ENCODE data around the gene TNS1.

The TNS1 gene

DNA sequence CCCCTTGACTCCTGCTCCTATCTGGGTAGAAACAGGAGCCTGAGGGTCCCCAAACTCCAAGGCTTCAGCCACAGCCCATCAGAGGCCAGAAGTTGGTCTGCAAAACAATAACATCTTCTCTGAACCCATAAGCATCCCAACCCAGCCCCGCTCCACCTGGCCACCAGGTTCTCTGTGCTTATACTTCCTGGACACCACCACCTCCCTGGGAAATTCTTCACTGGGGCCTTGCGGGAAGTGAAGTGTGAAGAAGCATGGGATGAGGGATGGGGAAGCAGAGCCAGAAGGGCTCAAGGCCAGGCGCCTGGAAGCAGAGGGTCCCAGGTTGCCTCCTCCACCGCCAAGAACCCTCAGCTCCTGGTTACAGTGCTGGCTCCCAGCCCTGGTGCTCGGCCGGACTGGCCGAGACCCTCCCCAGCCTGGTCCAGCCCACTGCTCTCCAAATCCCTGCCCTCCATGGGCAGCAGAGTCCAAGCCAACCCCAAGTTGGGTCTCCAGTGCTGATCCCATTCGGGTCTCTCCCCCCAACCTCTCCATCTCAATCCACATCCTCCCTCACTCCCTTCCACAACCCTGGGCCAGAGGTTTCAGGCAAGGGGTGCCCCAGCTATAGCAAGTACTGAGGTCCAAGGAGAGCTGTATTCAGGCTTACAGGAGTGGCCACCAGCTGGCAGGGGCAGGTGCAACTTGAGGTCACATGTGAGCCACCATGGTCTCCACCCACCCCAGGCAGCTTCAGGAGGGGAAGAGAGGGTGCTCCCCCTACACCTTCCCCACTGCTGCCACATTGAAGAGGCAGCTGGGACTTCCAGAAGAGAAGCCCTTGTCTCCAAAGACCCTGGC, 60.7 kb downstream of the TNS1 start:
- CTCF ChIA-PET: no interaction called here
- no peak for DNase-seq (ENCODE audit: extremely low spot score)
- TF ChIP-seq ELF4 (IDR thresholded peaks at IDR 0.05): no peak
- POLR2A ChIA-PET: no interaction called here

GRCh38 chr2:217941339-217941738, 61.5 kb downstream of the TNS1 start:
- ChIA-PET CTCF (no interaction called here), POLR2A (no interaction called here)
- TF ChIP-seq TARDBP (IDR thresholded peaks at IDR 0.05) (no peak), FOXK2 (IDR thresholded peaks at IDR 0.05) (no peak), SP1 (IDR thresholded peaks at IDR 0.05) (no peak), BHLHE40 (IDR thresholded peaks at IDR 0.05; ENCODE audit: borderline replicate concordance) (no peak), L3MBTL2 (conservative IDR thresholded peaks at IDR 0.05) (no peak), HDGF (IDR thresholded peaks at IDR 0.05; ENCODE audit: borderline replicate concordance) (no peak), FOXA1 (IDR thresholded peaks at IDR 0.05) (no peak), ZNF384 (IDR thresholded peaks at IDR 0.05) (no peak), SUZ12 (IDR thresholded peaks at IDR 0.05) (no peak), NFRKB (IDR thresholded peaks at IDR 0.05) (no peak), ARNT (IDR thresholded peaks at IDR 0.05) (no peak), CTBP1 (IDR thresholded peaks at IDR 0.05; ENCODE audit: borderline replicate concordance) (no peak), LEF1 (IDR thresholded peaks at IDR 0.05; ENCODE audit: borderline replicate concordance) (no peak), FOXM1 (IDR thresholded peaks at IDR 0.05; ENCODE audit: borderline replicate concordance) (no peak), ELF4 (IDR thresholded peaks at IDR 0.05) (no peak)
- TF ChIP-seq, protein P1, sequence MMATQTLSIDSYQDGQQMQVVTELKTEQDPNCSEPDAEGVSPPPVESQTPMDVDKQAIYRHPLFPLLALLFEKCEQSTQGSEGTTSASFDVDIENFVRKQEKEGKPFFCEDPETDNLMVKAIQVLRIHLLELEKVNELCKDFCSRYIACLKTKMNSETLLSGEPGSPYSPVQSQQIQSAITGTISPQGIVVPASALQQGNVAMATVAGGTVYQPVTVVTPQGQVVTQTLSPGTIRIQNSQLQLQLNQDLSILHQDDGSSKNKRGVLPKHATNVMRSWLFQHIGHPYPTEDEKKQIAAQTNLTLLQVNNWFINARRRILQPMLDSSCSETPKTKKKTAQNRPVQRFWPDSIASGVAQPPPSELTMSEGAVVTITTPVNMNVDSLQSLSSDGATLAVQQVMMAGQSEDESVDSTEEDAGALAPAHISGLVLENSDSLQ (IDR thresholded peaks at IDR 0.05): no peak
- DNase-seq (ENCODE audit: extremely low spot score): no peak

DNA sequence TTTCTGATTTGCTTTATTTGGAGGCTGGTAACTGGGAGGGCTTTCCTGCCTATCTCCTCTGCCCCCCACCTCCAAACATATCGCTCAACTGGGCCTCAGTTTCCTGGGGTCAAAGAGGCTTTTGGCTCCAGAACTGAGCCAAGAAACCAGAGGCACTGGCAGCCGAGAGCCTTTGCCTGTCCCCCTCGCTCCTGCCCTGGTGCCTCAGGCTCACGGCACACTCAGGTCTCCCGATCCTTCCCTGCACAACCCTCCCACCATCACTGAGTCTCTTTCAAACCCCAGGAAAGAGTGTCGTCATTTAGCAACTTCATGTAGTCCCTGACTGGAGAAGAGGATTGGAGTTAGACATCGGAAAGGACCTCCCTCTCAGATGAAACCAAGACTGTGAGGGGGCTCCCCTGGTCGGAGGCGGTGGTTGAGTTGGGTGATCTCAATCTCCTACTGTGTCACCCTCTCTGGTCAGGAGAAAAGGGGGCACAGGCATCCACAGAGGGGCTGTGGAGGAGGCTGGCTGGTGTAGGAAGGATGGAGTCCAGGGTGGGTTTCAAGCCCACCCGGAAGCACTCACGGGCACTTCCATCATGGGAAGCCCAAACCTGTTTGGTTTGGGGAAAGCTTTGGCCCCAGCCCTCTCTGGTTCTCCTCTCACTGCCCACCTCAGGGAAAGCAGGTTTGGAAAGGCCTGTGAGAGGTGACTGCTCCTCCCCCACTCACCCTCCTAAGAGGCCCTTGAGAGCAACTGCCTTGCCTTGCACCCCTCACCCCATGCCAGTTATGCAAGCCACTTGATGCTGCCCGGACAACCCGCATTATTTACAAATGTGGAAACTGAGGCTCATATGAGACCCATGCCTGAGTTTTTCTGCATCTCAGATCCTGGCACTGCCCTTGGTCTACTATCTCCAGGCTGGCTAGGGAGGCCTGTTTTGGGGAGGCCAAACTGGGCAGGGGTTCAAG, 62.3 kb downstream of the TNS1 start:
- TF ChIP-seq ARNT (IDR thresholded peaks at IDR 0.05) (no peak), FOXA1 (IDR thresholded peaks at IDR 0.05) (no peak), SUZ12 (IDR thresholded peaks at IDR 0.05) (no peak), FOXK2 (IDR thresholded peaks at IDR 0.05) (no peak), BHLHE40 (IDR thresholded peaks at IDR 0.05; ENCODE audit: borderline replicate concordance) (no peak), ELF4 (IDR thresholded peaks at IDR 0.05) (no peak), LEF1 (IDR thresholded peaks at IDR 0.05; ENCODE audit: borderline replicate concordance) (no peak), TARDBP (IDR thresholded peaks at IDR 0.05) (no peak), SP1 (IDR thresholded peaks at IDR 0.05) (no peak), HDGF (IDR thresholded peaks at IDR 0.05; ENCODE audit: borderline replicate concordance) (no peak), CTBP1 (IDR thresholded peaks at IDR 0.05; ENCODE audit: borderline replicate concordance) (no peak), L3MBTL2 (conservative IDR thresholded peaks at IDR 0.05) (no peak), ZNF384 (IDR thresholded peaks at IDR 0.05) (no peak), FOXM1 (IDR thresholded peaks at IDR 0.05; ENCODE audit: borderline replicate concordance) (no peak), NFRKB (IDR thresholded peaks at IDR 0.05) (no peak)
- TF ChIP-seq, protein P1 (IDR thresholded peaks at IDR 0.05): no peak
- POLR2A ChIA-PET: no interaction called here
- CTCF ChIA-PET: no interaction called here
- DNase-seq (ENCODE audit: extremely low spot score): no peak

DNA sequence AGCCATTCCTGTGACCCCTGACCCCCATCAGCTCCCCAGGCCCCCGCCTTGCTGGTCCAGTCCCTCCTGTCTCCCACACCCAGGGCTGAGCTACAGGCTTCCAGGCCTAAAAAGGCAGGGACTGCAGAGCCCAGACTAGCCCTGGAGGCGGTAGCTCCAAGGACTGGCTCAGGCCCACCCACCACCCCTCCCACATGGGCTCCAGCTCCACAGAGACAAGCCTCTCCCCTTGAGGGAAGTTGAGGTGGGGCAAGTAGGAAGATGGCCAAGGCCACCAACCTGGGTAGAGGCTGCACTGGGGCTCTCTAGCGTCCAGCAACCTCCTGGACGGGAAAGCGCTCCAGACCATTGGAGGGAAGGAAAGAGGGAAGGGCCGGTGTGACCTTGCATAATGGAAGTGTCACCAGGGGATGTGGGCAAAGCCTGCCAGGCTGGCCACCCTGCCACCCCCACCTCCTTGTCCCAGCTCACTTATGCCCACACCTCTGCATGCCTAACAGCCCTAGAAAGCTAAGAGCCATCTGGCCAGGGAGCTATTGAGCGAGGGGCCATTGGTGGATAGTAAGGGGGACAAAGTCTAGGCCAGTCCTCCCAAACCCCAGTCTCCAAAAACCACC, 63.1 kb downstream of the TNS1 start:
- POLR2A ChIA-PET: no interaction called here
- TF ChIP-seq ZNF384 (IDR thresholded peaks at IDR 0.05) (no peak), CTBP1 (IDR thresholded peaks at IDR 0.05; ENCODE audit: borderline replicate concordance) (no peak), SUZ12 (IDR thresholded peaks at IDR 0.05) (no peak), FOXA1 (IDR thresholded peaks at IDR 0.05) (no peak), FOXM1 (IDR thresholded peaks at IDR 0.05; ENCODE audit: borderline replicate concordance) (no peak), L3MBTL2 (conservative IDR thresholded peaks at IDR 0.05) (no peak), HDGF (IDR thresholded peaks at IDR 0.05; ENCODE audit: borderline replicate concordance) (no peak), FOXK2 (IDR thresholded peaks at IDR 0.05) (no peak), ARNT (IDR thresholded peaks at IDR 0.05) (no peak), TARDBP (IDR thresholded peaks at IDR 0.05) (no peak), ELF4 (IDR thresholded peaks at IDR 0.05) (no peak), LEF1 (IDR thresholded peaks at IDR 0.05; ENCODE audit: borderline replicate concordance) (no peak), BHLHE40 (IDR thresholded peaks at IDR 0.05; ENCODE audit: borderline replicate concordance) (no peak), NFRKB (IDR thresholded peaks at IDR 0.05) (no peak), SP1 (IDR thresholded peaks at IDR 0.05) (no peak)
- TF ChIP-seq, protein P1 (IDR thresholded peaks at IDR 0.05): no peak
- no peak for DNase-seq (ENCODE audit: extremely low spot score)
- CTCF ChIA-PET: no interaction called here

- ChIA-PET CTCF (no interaction called here), POLR2A (no interaction called here)
- TF ChIP-seq ARNT (IDR thresholded peaks at IDR 0.05): no peak
- no peak for TF ChIP-seq L3MBTL2 (conservative IDR thresholded peaks at IDR 0.05)
- TF ChIP-seq, protein P1 (IDR thresholded peaks at IDR 0.05): no peak
- TF ChIP-seq BHLHE40 (IDR thresholded peaks at IDR 0.05; ENCODE audit: borderline replicate concordance): no peak
- no peak for TF ChIP-seq FOXM1 (IDR thresholded peaks at IDR 0.05; ENCODE audit: borderline replicate concordance)
- TF ChIP-seq SUZ12 (IDR thresholded peaks at IDR 0.05): no peak
- no peak for TF ChIP-seq LEF1 (IDR thresholded peaks at IDR 0.05; ENCODE audit: borderline replicate concordance)
- no peak for TF ChIP-seq ZNF384 (IDR thresholded peaks at IDR 0.05)
- no peak for TF ChIP-seq CTBP1 (IDR thresholded peaks at IDR 0.05; ENCODE audit: borderline replicate concordance)
- no peak for TF ChIP-seq NFRKB (IDR thresholded peaks at IDR 0.05)
- no peak for TF ChIP-seq FOXK2 (IDR thresholded peaks at IDR 0.05)
- no peak for TF ChIP-seq TARDBP (IDR thresholded peaks at IDR 0.05)
- TF ChIP-seq FOXA1 (IDR thresholded peaks at IDR 0.05): no peak
- TF ChIP-seq SP1 (IDR thresholded peaks at IDR 0.05): no peak
- TF ChIP-seq ELF4 (IDR thresholded peaks at IDR 0.05): no peak
- TF ChIP-seq HDGF (IDR thresholded peaks at IDR 0.05; ENCODE audit: borderline replicate concordance): no peak
- DNase-seq (ENCODE audit: extremely low spot score): no peak
Observed at GRCh38 chr2:217939220-217939619, 63.6 kb downstream of the TNS1 start.

Measured in HEK293T (cell line).